ENCODE results near the gene MAGOH.

GRCh38 chr1:53277326-53277725 lies 39.0 kb upstream of the MAGOH start:
- no peak for TF ChIP-seq SP1 (IDR thresholded peaks at IDR 0.05)
- no peak for TF ChIP-seq RAD21 (IDR thresholded peaks at IDR 0.05)
- no peak for TF ChIP-seq GABPA (IDR thresholded peaks at IDR 0.05 in 1 of 2, conservative IDR thresholded peaks at IDR 0.05 in 1 of 2)
